Skeletal muscle tissue (tissue), 4 donors: ENCODE data around the gene GLB1L. TPM values are rescaled to one million over a fixed set of nuclear protein-coding genes. Genes with fewer than 3 reads are reported as not detected.
"Not testable (repeated sequence)": the region's sequence is repeated elsewhere in the genome, so short reads cannot be mapped to it uniquely, and the experiment has no call there.

Experiments
- H3K27ac ChIP-seq: one replicate; pipeline ENCODE4 v1.7.0; 2013; ENCODE audit warnings: mild to moderate bottlenecking, low read depth, low read length, inconsistent platforms
- H3K27me3 ChIP-seq, 3 donors: one replicate each; pipeline ENCODE4 v1.7.0; 2013; ENCODE audit warnings: low read length in 3 of 3; ENCODE audit not compliant: control insufficient read depth in 3 of 3, insufficient read depth in 3 of 3
- H3K36me3 ChIP-seq, 3 donors: one replicate each; pipeline ENCODE4 v1.7.0; 2013; ENCODE audit warnings: low read length in 3 of 3; ENCODE audit not compliant: control insufficient read depth in 3 of 3, insufficient read depth in 3 of 3
- H3K4me1 ChIP-seq, 3 donors: one replicate each; pipeline ENCODE4 v1.7.0; 2013; ENCODE audit warnings: low read length in 3 of 3, mild to moderate bottlenecking in 3 of 3; ENCODE audit not compliant: control insufficient read depth in 3 of 3, insufficient read depth in 3 of 3
- H3K4me3 ChIP-seq, 3 donors: one replicate each; pipeline ENCODE4 v1.7.0; 2013; ENCODE audit warnings: low read length in 3 of 3
- H3K9ac ChIP-seq, 3 donors: one replicate each; pipeline ENCODE4 v1.7.0; 2013; ENCODE audit warnings: low read length in 3 of 3, mild to moderate bottlenecking in 3 of 3, moderate library complexity in 2 of 3, low read depth in 1 of 3
- H3K9me3 ChIP-seq, 3 donors: one replicate each; pipeline ENCODE4 v1.7.0; 2013; ENCODE audit warnings: low read length in 3 of 3; ENCODE audit not compliant: control insufficient read depth in 3 of 3
- total RNA-seq: library from RNA; depleted of rRNA; stranded (reverse); fragments of >200 nt; gene quantifications from one replicate; pipeline ENCODE4 v1.2.3, GENCODE V29; 2014
- donor health status: Osteomylitis.

The GLB1L gene
- total RNA-seq, 1 donor from 2014 or later: 13.0 TPM

DNA sequence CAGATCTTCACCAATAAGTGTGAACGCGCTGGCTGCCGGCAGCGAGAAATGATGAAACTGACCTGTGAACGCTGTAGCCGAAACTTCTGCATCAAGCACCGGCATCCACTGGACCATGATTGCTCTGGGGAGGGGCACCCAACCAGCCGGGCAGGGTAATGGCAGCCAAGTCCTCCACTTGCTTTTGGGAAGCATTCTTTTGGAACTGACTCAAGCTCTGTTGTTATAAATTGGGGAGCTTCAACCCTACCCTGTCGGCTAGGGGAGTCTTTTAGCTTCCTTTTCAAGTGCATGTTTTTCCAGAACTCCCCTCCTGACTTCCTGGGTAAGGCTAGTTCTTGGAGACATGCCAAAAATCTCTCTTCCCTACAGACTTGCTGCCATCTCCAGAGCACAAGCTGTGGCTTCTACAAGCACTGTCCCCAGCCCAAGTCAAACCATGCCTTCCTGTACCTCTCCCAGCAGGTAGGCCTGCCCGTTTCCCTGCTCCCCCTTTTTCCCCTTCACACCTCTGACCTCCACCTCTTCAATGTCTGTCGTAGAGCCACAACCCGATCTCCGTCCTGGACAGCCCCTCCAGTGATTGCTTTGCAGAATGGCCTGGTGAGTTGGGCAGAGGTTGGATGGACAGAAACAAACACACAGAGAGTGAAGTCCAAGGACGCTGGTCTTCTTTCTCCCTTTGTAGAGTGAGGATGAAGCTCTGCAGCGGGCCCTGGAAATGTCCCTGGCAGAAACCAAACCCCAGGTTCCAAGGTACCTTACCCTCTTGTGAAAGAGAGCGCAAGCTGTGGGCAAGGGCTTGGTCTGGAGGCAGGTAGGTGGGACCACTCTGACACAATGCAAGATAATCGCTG is 37.1 kb downstream of the GLB1L start:
- H3K9ac ChIP-seq: peak overlapping the region in 2 of 3 donors; percentile 8 to 71
- H3K4me3 ChIP-seq: peak overlapping the region in 1 of 3 donors; percentile 80
- H3K27ac ChIP-seq: peak overlapping the region; percentile 78
- no peaks in the 10 kb centered on the region for H3K9me3 ChIP-seq
- H3K27me3 ChIP-seq: no peaks in the 10 kb centered on the region
- peaks cover 17 to 20% (median 18%) of the 10 kb centered on the region in 3 donors for H3K4me1 ChIP-seq
- peaks cover 41 to 46% (median 44%) of the 10 kb centered on the region in 3 donors for H3K36me3 ChIP-seq

DNA sequence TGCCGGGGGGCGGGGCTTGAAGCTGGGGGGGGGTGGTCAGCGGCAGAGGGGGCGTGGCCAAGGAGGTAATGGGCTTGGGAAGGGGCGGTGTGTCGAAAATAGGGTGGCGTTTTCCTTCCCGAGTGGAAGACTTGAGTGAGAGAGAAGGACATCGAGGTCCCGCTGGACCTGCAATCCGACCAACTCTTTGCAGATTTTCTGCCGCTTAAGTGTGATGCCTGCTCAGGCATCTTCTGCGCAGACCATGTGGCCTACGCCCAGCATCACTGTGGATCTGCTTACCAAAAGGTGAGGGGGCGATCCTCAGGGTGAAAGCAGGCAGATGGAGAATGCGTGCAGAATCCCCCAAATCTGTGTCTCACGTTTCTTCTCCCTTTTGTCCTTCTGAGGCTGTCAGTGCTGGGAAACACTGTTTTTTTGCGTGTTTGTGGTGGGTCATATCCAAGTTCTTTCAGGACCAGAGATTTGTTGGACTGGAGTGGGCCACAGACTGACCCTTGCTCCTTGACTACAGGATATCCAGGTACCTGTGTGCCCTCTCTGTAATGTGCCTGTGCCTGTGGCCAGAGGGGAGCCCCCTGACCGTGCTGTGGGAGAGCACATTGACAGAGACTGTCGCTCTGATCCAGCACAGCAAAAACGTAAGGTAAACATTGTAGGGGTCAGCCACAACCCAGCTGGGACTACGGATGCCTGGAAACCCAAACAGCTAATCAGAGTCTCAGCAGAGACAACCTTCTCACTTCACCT is 37.9 kb downstream of the GLB1L start:
- peak overlapping the region; percentile 13 to 71 (median 63) for H3K9ac ChIP-seq

DNA sequence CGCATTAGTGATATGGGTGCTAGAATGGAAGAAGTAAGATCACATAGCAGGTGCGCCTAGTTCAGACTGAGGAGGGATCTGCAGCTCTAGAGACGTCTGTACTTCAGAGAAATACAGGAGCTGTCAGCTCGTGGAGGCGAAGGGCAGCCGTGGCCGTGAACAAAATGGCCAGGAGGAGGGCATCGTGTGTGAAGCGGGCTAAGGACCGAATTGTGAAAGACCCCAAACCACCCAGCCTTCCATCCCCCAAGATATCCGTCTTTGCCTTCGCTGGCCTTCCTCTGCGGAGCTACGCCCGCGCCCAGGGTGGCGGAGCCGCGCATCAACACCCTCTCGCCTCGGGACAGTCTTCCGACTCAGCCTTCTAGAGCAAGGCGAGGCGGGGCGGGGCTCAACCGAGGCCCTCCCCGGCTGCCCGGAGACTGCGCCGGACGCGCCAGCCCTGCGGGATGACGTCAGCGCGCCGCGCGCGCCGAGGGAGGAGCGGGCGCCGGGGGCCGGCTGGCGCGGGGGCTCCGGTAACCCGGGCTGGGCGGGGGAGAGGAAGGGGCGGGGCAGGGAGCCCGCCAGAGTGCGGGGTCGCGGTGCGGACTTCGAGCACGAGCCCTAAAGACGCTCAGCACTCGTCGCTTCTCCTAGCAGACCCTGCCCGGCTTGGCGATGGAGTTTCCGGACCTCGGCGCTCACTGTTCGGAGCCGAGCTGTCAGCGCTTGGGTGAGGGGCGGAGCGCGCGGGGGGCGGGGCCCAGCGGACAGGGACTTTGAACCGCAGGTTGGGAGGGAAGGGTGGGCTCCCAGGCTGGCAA is 38.7 kb downstream of the GLB1L start, which contains the start of gene ZFAND2B:
Gene ZFAND2B, plus strand, starts transcription at position 455 of the 806 bp plus-strand sequence. Its CDS starts 206 bp downstream, at position 661.
- peaks cover 17 to 20% (median 18%) of the 10 kb centered on the region in 3 donors for H3K4me1 ChIP-seq
- H3K27ac ChIP-seq: peak within 1 kb of the TSS; percentile 78
- H3K27me3 ChIP-seq: no peaks in the 10 kb centered on the region
- peaks cover 32 to 36% (median 34%) of the 10 kb centered on the region in 3 donors for H3K36me3 ChIP-seq
- H3K9me3 ChIP-seq: no peaks in the 10 kb centered on the region
- peak within 1 kb of the TSS; percentile 79 to 97 (median 94) for H3K9ac ChIP-seq
- H3K4me3 ChIP-seq: peak within 1 kb of the TSS; percentile 80 to 94 (median 93)

More for the DNA sequence above, 37.9 kb downstream of the GLB1L start:
- peaks cover 17 to 20% (median 18%) of the 10 kb centered on the region in 3 donors for H3K4me1 ChIP-seq
- no peaks in the 10 kb centered on the region for H3K27me3 ChIP-seq
- H3K4me3 ChIP-seq: peak overlapping the region; percentile 74 to 94 (median 80)
- H3K27ac ChIP-seq: peak overlapping the region; percentile 78
- H3K9me3 ChIP-seq: no peaks in the 10 kb centered on the region
- peaks cover 36 to 38% (median 38%) of the 10 kb centered on the region in 3 donors for H3K36me3 ChIP-seq

DNA sequence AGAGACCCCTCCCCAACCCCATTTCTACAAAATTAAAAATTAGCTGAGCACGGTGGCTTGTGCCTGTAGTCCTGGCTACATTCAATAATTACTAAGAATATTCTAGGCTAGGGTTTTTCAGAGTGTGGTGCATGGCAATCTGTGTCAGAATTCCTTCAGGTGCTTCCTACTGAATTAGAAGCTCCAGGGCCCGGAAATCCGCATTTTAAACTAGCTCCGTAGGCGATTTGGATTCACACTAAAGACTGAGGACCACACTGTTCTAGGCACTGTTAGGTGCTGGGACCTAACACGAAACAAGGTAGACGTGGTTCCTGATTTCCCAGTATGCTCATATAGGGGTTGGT is 39.3 kb downstream of the GLB1L start:
- H3K27me3 ChIP-seq: no peaks in the 10 kb centered on the region

DNA sequence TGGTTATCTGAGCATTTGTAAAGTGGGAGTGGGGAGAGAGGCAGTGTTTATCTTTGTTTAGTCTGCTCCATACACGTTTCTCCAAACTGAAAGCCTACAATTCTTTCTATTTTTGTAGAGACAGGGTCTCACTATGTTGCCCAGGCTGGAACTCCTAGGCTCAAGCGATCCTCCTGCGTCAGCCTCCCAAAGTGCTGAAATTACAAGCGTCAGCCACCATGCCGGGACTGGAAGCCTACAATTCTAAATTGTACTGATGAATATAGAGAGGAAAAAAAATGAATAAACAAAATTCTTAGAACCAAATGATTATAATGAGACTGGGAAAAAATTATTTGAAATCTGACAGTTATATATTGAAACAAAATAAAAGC is 40.1 kb downstream of the GLB1L start:
- Histone ChIP-seq H3K4me1 (peaks cover 17 to 20% (median 18%) of the 10 kb centered on the region in 3 donors), H3K27me3 (no peaks in the 10 kb centered on the region), H3K9me3 (no peaks in the 10 kb centered on the region), H3K9ac (no peak overlapping the region), H3K27ac (no peak overlapping the region), H3K4me3 (no peak overlapping the region), H3K36me3 (peaks cover 20 to 24% (median 21%) of the 10 kb centered on the region in 3 donors)

More for the DNA sequence above, 39.3 kb downstream of the GLB1L start:
- H3K27ac ChIP-seq: peak overlapping the region; percentile 78
- H3K4me3 ChIP-seq: peak overlapping the region; percentile 80 to 94 (median 93)
- no peaks in the 10 kb centered on the region for H3K9me3 ChIP-seq
- peak overlapping the region; percentile 79 to 97 (median 94) for H3K9ac ChIP-seq
- H3K36me3 ChIP-seq: peaks cover 29 to 32% (median 29%) of the 10 kb centered on the region in 3 donors
- H3K4me1 ChIP-seq: peaks cover 17 to 20% (median 18%) of the 10 kb centered on the region in 3 donors

DNA sequence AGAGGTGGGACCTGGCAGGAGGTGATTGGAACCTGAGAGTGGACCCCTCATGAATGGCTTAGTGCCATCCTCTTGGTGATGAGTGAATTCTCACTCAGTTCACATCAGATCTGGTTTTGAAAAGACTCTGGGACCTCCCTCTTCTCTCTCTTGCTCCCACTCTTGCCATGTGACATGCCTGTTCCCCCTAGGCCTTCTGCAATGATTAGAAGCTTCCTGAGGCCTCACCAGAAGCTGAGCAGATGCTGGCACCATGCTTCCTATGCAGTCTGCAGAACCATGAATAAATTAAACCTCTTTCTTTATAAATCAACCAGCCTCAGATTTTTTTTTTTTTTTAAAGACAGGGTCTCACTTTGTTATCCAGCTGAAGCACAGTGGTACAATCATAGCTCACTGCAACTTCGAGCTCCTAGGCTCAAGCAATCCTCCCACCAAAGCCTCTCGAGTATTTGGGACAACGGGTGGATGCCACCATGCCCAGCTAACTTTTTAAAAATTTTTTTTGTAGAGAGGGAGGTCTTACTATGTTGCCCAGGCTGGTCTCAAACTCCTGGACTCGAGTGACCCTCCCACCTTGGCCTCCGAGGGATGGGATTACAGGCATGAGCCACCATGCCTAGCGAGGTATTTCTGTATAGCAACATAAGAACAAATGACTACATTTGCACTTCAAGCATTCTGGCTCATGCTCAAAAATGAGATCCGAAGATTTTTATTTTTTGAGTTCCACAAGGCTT is 40.6 kb downstream of the GLB1L start:
- Histone ChIP-seq H3K36me3 (peaks cover 15 to 19% (median 16%) of the 10 kb centered on the region in 3 donors), H3K27ac (no peak overlapping the region), H3K4me3 (no peak overlapping the region), H3K9ac (no peak overlapping the region), H3K27me3 (peaks cover 0 to 4% (median under 1%) of the 10 kb centered on the region in 3 donors), H3K9me3 (no peaks in the 10 kb centered on the region), H3K4me1 (peaks cover 17 to 20% (median 18%) of the 10 kb centered on the region in 3 donors)

DNA sequence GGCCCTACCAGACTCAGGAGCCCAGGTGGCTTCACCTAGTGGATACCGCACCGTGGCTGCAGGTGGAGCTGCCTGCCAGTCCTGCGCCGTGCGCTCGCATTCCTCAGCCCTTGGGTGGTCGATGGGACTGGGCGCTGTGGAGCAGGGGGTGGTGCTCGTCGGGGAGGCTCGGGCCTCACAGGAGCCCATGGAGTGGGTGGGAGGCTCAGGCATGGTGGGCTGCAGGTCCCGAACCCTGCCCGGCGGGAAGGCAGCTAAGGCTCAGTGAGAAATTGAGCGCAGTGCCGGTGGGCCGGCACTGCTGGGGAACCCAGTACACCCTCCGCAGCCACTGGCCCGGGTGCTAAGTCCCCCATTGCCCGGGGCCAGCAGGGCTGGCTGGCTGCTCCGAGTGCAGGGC is 43.9 kb downstream of the GLB1L start:
- H3K27me3 ChIP-seq: peaks cover 4 to 13% (median 10%) of the 10 kb centered on the region in 3 donors
- not testable (repeated sequence) for H3K36me3 ChIP-seq, H3K27ac ChIP-seq, H3K4me3 ChIP-seq, H3K9me3 ChIP-seq, H3K9ac ChIP-seq, H3K4me1 ChIP-seq

DNA sequence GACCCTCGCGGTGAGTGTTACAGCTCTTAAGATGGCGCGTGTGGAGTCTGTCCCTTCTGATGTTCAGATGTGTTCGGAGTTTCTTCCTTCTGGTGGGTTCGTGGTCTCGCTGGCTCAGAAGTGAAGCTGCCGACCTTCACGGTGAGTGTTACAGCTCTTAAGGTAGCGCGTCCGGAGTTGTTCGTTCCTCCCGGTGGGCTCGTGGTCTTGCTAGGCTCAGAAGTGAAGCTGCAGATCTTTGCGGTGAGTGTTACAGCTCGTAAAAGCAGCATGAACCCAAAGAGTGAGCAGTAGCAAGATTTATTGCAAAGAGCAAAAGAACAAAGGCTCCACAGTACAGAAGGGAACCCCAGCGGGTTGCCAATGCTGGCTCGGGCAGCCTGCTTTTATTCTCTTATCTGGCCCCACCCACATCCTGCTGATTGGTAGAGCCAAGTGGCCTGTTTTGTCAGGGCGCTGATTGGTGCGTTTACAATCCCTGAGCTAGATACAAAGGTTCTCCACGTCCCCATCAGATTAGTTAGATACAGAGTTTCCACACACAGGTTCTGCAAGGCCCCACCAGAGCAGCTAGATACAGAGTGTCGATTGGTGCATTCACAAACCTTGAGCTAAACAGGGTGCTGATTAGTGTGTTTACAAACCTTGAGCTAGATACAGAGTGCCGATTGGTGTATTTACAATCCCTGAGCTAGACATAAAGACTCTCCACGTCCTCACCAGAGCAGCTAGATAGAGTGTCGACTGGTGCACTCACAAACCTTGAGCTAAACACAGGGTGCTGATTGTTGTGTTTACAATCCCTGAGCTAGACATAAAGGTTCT is 44.5 kb downstream of the GLB1L start:
- not testable (repeated sequence) for H3K27ac ChIP-seq

More for the DNA sequence above, 44.5 kb downstream of the GLB1L start:
- H3K27me3 ChIP-seq: peaks cover 4 to 13% (median 10%) of the 10 kb centered on the region in 3 donors
- not testable (repeated sequence) for H3K4me1 ChIP-seq, H3K9ac ChIP-seq, H3K9me3 ChIP-seq, H3K4me3 ChIP-seq, H3K36me3 ChIP-seq
